Activated T-helper 1 cell treated with anti-CD3 and anti-CD28 coated beads, Interleukin-2, amount 50 U/mL, for 16 hours (primary cell): ENCODE results near the gene PPFIA1.
A peak's percentile ranks its signal among the peaks of the same experiment; 100 is the strongest.

Experiments used
- DNase-seq, 2 donors: peaks; one replicate each; pipeline ENCODE4 v3.0.0-alpha.2; 2020; ENCODE audit warnings: low read depth in 1 of 2, low spot score in 1 of 2

PPFIA1 gene

GRCh38 chr11:70353900-70354568, 83.5 kb downstream of the PPFIA1 start:
- no peak for DNase-seq

DNA sequence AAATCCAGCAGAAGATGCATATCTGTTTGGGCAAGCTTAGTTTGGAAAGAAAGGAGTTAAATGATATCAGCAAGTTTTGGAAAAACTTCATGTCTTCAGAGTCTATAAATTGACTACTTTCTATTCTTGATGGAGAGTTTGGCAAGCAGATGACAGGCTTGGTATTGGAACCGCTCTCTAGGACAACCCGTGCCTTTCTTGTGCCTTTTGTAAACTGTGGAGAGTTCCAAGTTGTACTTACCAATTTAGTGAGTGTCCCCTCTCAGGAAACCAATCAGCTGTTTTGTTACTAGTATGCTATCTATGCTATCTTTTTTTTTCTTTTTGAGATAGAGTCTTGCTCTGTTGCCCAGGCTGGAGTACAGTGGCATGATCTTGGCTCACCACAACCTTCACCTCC, 84.1 kb downstream of the PPFIA1 start:
- DNase-seq, result no peak

DNA sequence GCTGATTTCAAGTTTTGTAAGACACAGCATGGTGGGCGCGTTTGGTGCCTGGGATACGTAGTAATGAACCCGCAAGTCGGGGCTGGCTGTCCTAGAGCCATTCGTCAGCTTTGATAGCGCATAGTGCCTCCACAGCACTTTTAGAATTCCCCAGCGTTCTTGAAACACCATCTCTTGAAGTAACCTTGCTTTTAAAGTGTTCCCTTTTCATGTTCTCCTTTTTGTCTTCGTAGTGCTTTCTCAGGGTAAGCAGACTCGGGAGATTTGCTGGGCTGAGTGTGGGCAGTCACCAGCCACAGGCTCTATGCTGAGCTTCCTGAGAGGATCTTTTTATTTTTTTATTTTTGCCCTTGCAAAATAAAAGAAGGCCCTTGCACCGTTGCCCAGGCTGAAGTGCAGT, 88.3 kb downstream of the PPFIA1 start:
- no peak for DNase-seq

GRCh38 chr11:70359451-70360205, 89.1 kb downstream of the PPFIA1 start:
- DNase-seq, result no peak

GRCh38 chr11:70360211-70360610, 89.7 kb downstream of the PPFIA1 start:
- DNase-seq, result no peak

GRCh38 chr11:70364178-70364577, 93.7 kb downstream of the PPFIA1 start:
- no peak for DNase-seq

GRCh38 chr11:70364745-70365543, 94.5 kb downstream of the PPFIA1 start:
- peak; percentile 16 to 37 for DNase-seq

DNA sequence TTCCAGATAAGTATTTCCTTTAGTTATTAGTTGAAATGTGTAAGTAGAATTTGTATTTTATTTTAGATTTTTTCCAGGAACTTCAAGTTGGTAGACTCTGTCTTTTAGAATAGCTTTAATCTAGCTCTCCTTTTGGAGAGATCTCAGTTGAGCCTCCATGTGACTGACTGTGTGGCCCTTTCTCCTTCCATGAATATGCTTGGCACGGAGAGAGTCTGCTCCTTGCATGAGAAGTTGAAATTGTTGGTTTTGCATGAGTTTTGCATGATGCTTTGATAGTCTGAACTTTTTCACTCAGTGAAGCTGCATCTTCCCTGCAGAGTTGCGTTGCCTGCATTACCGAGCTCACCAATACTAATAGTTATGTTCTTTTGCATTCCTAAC, 95.0 kb downstream of the PPFIA1 start:
- DNase-seq, result no peak

- no peak for DNase-seq
Observed at GRCh38 chr11:70367071-70367470, 96.6 kb downstream of the PPFIA1 start.

- no peak for DNase-seq
Observed at GRCh38 chr11:70368961-70369360, 98.5 kb downstream of the PPFIA1 start.

- DNase-seq, result no peak
Observed at GRCh38 chr11:70371241-70371640, 100.8 kb downstream of the PPFIA1 start.

DNA sequence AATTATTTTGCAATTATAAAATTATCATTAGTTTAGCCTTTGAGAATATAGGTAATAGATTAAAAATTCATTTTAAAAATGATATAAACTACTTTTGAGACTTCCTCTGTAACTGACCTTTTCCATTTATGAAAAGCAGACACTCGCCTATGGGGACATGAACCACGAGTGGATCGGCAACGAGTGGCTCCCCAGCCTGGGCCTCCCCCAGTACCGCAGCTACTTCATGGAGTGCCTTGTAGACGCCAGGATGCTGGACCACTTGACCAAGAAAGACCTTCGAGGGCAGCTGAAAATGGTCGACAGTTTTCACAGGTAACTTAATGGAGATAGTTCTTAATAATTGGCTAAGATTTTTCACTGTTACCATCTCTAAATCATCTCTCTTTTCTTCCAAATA, 101.6 kb downstream of the PPFIA1 start:
- DNase-seq, result no peak

- no peak for DNase-seq
Observed at GRCh38 chr11:70376621-70377020, 106.1 kb downstream of the PPFIA1 start.

GRCh38 chr11:70377645-70378044, 107.2 kb downstream of the PPFIA1 start:
- DNase-seq, result no peak

- no peak for DNase-seq
Observed at GRCh38 chr11:70378506-70379134, 108.1 kb downstream of the PPFIA1 start.

DNA sequence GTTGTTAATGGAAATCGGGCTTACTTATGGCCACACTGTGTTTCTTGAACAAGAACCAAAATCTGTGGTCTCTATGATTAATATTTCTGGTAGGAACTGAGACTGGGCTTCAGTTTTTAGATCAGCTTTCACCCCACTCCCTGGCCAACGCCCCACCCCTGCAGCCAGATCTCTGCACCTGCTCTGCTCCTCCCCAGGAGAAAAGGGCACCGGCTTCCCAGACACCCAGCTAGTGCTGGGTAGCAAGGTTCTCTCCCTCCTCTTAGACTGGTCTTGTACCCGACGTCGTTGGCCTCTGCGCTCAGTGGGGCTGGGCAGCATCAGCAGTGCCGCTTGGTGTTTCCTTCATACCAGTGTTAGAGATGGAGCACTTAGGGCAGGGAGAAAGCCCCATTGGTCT, 110.9 kb downstream of the PPFIA1 start:
- DNase-seq, result no peak

- no peak for DNase-seq
Observed at GRCh38 chr11:70381872-70382861, 111.7 kb downstream of the PPFIA1 start.

DNA sequence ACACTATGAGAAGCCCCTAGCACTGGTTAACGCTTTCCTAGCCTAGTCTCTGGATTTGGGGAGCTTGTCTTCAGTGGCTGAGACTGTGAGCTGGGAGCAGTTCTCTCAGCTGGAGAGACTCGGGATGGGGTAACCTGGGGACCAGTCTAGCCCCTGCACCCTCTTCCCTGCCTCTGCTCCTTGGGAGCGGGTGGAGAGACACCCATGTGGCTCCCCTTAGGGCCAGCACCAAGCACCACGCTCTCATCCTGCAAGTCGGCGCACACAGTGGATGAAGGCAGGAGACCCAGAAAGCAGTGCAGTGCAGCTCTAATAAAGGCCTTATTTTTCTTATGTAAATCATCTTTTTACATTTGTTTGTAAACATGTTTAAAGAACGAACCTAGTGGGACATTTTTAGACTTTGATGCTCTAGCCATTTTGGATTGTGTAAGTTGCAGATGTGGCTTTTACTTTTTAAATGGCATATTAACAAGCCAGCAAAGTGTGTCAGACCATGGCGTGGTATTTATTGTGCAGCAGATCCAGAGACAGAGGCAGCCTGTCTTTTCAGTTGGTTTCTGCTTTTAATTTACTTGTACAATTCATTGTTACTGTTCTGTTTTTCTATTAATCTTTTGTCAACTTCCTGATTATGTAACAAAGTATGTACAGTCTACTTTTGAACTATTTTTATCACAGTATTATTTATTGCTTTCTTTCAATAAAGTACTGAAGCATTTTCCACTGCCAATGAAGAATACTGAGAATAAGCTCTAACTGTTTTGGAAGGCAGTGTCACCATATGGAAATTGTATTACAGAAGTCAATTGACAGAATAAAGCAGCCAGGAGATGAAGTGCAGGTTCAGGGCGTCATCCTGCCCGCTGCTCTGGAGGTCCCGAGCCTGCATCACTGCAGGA, 113.4 kb downstream of the PPFIA1 start:
- DNase-seq, result no peak

DNA sequence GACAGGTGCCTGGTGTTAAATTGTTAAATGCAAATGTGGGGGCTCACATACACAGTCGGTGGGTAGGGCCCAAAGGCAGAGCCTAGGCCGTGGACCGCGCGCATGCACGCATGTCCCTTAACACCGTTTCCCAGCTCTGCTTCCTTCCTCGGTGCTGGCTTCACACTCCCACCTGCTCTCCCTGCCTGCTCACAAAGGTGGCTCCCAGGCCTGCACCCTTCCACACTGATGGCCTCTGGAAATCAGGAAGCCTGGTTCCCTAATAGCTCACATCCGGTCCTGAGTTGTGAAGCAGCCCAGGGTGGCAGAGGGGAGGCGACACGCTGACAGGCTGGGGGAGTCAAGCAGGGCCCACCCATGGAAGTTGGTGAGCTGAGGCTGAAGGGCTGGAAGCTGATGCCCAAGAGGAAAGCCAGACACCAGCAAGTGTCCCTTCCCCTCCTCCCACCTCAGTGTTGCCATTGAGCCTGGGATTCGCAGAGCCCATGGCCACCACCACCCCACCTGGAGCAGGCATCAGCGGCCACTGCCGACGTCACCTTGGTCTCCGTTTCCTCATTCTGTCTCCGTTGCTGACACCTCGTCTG, 114.2 kb downstream of the PPFIA1 start:
- no peak for DNase-seq
